OCI-LY3 (cell line): ENCODE data around the gene PPARG.

Experiments used
- H2AFZ ChIP-seq: fragments of 200-600, 300-600 bp; shearing (Covaris generic); 2 replicates; pipeline ENCODE4 v1.6.0; 2014; ENCODE audit warnings: antibody characterized with exemption, low read depth, low read length
- H3K27ac ChIP-seq: fragments of 200-600, 300-600 bp; sonication (generic); 2 replicates; pipeline ENCODE4 v1.5.1; 2014; ENCODE audit warnings: mild to moderate bottlenecking, low read length, moderate library complexity, mixed read lengths
- H3K27me3 ChIP-seq: fragments of 200-600, 300-600 bp; sonication (generic); 2 replicates; pipeline ENCODE4 v1.6.1; 2014; ENCODE audit warnings: low read depth, low read length, mixed read lengths
- H3K36me3 ChIP-seq: fragments of 200-600, 300-600 bp; sonication (generic); replicated peaks from 2 replicates; pipeline ENCODE3; 2014; ENCODE audit warnings: low read depth, low read length, mixed read lengths
- H3K4me1 ChIP-seq: fragments of 300-600, 200-600 bp; sonication (generic); 2 replicates; pipeline ENCODE4 v1.6.1; 2014; ENCODE audit warnings: low read length, mixed read lengths
- H3K4me2 ChIP-seq: fragments of 200-600, 300-600 bp; sonication (generic); 2 replicates; pipeline ENCODE4 v1.6.1; 2014; ENCODE audit warnings: low read length, mixed read lengths
- H3K4me3 ChIP-seq: fragments of 300-600, 200-600 bp; sonication (generic); 2 replicates; pipeline ENCODE4 v1.5.1; 2014; ENCODE audit warnings: antibody characterized with exemption, mild to moderate bottlenecking, low read length, moderate library complexity
- H3K79me2 ChIP-seq: fragments of 300-600, 200-600 bp; shearing (Covaris generic); 2 replicates; pipeline ENCODE4 v1.6.1; 2014; ENCODE audit warnings: mild to moderate bottlenecking, low read length, mixed read lengths
- H3K9ac ChIP-seq: fragments of 300-600, 200-600 bp; shearing (Covaris generic); 2 replicates; pipeline ENCODE4 v1.6.0; 2014; ENCODE audit warnings: mild to moderate bottlenecking, low read length, moderate library complexity
- H3K9me3 ChIP-seq: fragments of 200-600, 300-600 bp; shearing (Covaris generic); 2 replicates; pipeline ENCODE4 v1.6.1; 2014; ENCODE audit warnings: low read length, mixed read lengths; ENCODE audit not compliant: insufficient read depth
- H4K20me1 ChIP-seq: fragments of 200-600, 300-600 bp; sonication (generic); 2 replicates; pipeline ENCODE4 v1.6.1; 2016; ENCODE audit warnings: low read length, mixed read lengths; ENCODE audit not compliant: insufficient read depth
- EZH2phosphoT487 ChIP-seq: fragments of 200-600 bp; shearing (Covaris generic); IDR thresholded peaks from 2 replicates; pipeline ENCODE4 v1.6.1; 2018; ENCODE audit warnings: antibody characterized with exemption, mixed run types, low read depth
- TF ChIP-seq, protein P1 (sequence below): fragments of 200-600, 300-600 bp; sonication (generic); IDR thresholded peaks from 2 replicates; pipeline ENCODE4 v1.5.1; 2014; ENCODE audit warnings: antibody characterized with exemption, low read length, low read depth

PPARG gene

GRCh38 chr3:12288182-12289129 lies at the start of gene PPARG:
PPARG (plus strand) TSS chr3:12289070; CDS start chr3:12379712, 90,642 bp downstream.
- Histone ChIP-seq H3K9ac (no peak within 1 kb of the TSS), H3K9me3 (no peaks in the 10 kb centered on the region), H3K79me2 (no peaks in the 10 kb centered on the region), H3K27me3 (no peaks in the 10 kb centered on the region), H3K4me2 (no peak within 1 kb of the TSS), H2AFZ (no peak within 1 kb of the TSS), H4K20me1 (no peaks in the 10 kb centered on the region), H3K4me1 (no peaks in the 10 kb centered on the region), H3K4me3 (no peak within 1 kb of the TSS), H3K36me3 (no peaks in the 10 kb centered on the region), H3K27ac (no peak within 1 kb of the TSS)
- TF ChIP-seq, protein P1, sequence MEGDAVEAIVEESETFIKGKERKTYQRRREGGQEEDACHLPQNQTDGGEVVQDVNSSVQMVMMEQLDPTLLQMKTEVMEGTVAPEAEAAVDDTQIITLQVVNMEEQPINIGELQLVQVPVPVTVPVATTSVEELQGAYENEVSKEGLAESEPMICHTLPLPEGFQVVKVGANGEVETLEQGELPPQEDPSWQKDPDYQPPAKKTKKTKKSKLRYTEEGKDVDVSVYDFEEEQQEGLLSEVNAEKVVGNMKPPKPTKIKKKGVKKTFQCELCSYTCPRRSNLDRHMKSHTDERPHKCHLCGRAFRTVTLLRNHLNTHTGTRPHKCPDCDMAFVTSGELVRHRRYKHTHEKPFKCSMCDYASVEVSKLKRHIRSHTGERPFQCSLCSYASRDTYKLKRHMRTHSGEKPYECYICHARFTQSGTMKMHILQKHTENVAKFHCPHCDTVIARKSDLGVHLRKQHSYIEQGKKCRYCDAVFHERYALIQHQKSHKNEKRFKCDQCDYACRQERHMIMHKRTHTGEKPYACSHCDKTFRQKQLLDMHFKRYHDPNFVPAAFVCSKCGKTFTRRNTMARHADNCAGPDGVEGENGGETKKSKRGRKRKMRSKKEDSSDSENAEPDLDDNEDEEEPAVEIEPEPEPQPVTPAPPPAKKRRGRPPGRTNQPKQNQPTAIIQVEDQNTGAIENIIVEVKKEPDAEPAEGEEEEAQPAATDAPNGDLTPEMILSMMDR: no peak
- TF ChIP-seq EZH2phosphoT487: no peak

DNA sequence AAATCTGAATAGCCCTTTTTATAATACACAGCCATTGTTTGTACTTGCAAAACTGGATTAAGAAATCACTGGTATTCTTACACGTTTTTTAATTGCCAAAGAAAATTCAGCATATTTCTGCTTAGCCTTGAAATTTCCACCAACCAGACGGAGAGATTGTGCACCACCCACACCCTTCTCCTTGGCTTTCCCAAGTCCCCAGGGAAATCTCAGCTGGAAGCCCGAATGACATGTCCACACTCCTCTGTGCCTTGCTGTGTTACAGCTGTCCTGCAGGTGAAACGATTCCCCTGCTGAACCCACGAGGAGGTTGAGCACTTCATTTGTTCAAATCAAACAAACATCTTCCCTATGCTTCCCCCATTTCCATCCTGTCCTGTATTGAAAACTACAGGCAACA lies 49.6 kb upstream of the PPARG start:
- Histone ChIP-seq H3K27ac (no peak overlapping the region), H3K79me2 (no peaks in the 10 kb centered on the region), H3K4me3 (no peak overlapping the region), H4K20me1 (no peaks in the 10 kb centered on the region), H3K4me1 (no peaks in the 10 kb centered on the region), H3K27me3 (peaks cover 40% of the 10 kb centered on the region), H3K9ac (no peak overlapping the region), H3K9me3 (no peaks in the 10 kb centered on the region), H2AFZ (no peak overlapping the region), H3K36me3 (no peaks in the 10 kb centered on the region), H3K4me2 (no peak overlapping the region)
- no peak for TF ChIP-seq EZH2phosphoT487

DNA sequence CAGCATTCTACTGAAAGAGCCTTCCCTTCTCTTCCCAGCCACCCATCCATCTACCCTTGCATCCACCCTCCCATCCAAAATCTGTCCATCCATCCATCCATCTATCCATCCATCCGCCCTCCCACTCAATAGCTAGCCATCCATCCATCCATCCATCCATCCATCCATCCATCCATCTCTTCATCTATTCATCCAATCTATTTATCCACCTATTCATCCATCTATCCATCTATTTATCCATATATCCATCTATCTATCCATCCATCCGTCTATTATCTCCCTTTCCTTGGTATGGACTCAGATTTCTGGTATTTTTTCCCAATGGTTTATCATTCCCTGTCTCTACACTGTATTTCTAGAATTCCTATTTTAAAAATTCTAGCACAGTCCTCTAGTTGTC lies 46.1 kb upstream of the PPARG start:
- Histone ChIP-seq H2AFZ (no peak overlapping the region), H3K4me2 (no peak overlapping the region), H3K27ac (no peak overlapping the region), H3K9me3 (no peaks in the 10 kb centered on the region), H3K4me1 (no peaks in the 10 kb centered on the region), H3K9ac (no peak overlapping the region), H3K36me3 (no peaks in the 10 kb centered on the region), H3K27me3 (peaks cover 56% of the 10 kb centered on the region), H3K4me3 (no peak overlapping the region), H3K79me2 (no peaks in the 10 kb centered on the region), H4K20me1 (no peaks in the 10 kb centered on the region)
- TF ChIP-seq EZH2phosphoT487: no peak
- TF ChIP-seq, protein P1: no peak

GRCh38 chr3:12246497-12247163 lies 42.2 kb upstream of the PPARG start:
- H3K27me3 ChIP-seq: peaks cover 60% of the 10 kb centered on the region
- 0 out of 2 replicates have a peak, but pooled peaks cover 5% of the 10 kb centered on the region for H3K9me3 ChIP-seq
- no peaks in the 10 kb centered on the region for H4K20me1 ChIP-seq
- H3K4me1 ChIP-seq: no peaks in the 10 kb centered on the region
- H3K27ac ChIP-seq: no peak overlapping the region
- H3K9ac ChIP-seq: no peak overlapping the region
- no peak overlapping the region for H3K4me3 ChIP-seq
- no peak for TF ChIP-seq EZH2phosphoT487
- TF ChIP-seq, protein P1: no peak
- H3K4me2 ChIP-seq: no peak overlapping the region
- H2AFZ ChIP-seq: no peak overlapping the region
- no peaks in the 10 kb centered on the region for H3K36me3 ChIP-seq
- no peaks in the 10 kb centered on the region for H3K79me2 ChIP-seq
